HG03095 (cell line): ENCODE results near the gene STRAP.
"Not testable (repeated sequence)": the region's sequence is repeated elsewhere in the genome, so short reads cannot be mapped to it uniquely, and the experiment has no call there.

Source experiments
- ATAC-seq: cut with Tn5 transposase; IDR thresholded peaks from one replicate; pipeline ENCODE4 v1.9.1; 2021; ENCODE audit warnings: moderate library complexity; ENCODE audit not compliant: unreplicated experiment

Gene STRAP

GRCh38 chr12:15919418-15919817 lies 37.2 kb downstream of the STRAP start:
- no peak for ATAC-seq

- ATAC-seq: no peak
Observed at GRCh38 chr12:15924956-15925355, 42.8 kb downstream of the STRAP start.

GRCh38 chr12:15928346-15928745 lies 46.2 kb downstream of the STRAP start:
- ATAC-seq: no peak

- ATAC-seq: no peak
Observed at GRCh38 chr12:15928870-15929571, 46.8 kb downstream of the STRAP start.

GRCh38 chr12:15931590-15932053 lies 49.4 kb downstream of the STRAP start:
- peak; percentile 54 for ATAC-seq

GRCh38 chr12:15932327-15932726 lies 50.1 kb downstream of the STRAP start:
- no peak for ATAC-seq

GRCh38 chr12:15932971-15933370 lies 50.8 kb downstream of the STRAP start:
- no peak for ATAC-seq

- no peak for ATAC-seq
Observed at GRCh38 chr12:15933751-15934150, 51.6 kb downstream of the STRAP start.

- no peak for ATAC-seq
Observed at GRCh38 chr12:15936751-15937150, 54.6 kb downstream of the STRAP start.

- ATAC-seq: no peak
Observed at GRCh38 chr12:15937902-15938301, 55.7 kb downstream of the STRAP start.

- no peak for ATAC-seq
Observed at GRCh38 chr12:15939111-15939510, 56.9 kb downstream of the STRAP start.

GRCh38 chr12:15942475-15942874 lies 60.3 kb downstream of the STRAP start:
- no peak for ATAC-seq

- ATAC-seq: not testable (repeated sequence)
Observed at GRCh38 chr12:15943519-15943918, 61.3 kb downstream of the STRAP start.

GRCh38 chr12:15948461-15948860 lies 66.3 kb downstream of the STRAP start:
- ATAC-seq: not testable (repeated sequence)
